Gastrocnemius medialis (tissue), 4 donors: ENCODE results near the gene SLC26A4. TPM values are rescaled to one million over a fixed set of nuclear protein-coding genes. Genes with fewer than 3 reads are reported as not detected.
"Not testable (repeated sequence)": the region's sequence is repeated elsewhere in the genome, so short reads cannot be mapped to it uniquely, and the experiment has no call there.

Experiments used
- ATAC-seq, 2 donors: fragments of 150-250 bp; one replicate each; pipeline ENCODE4 v1.9.1; 2016
- DNase-seq, 2 donors: peaks; one replicate each; pipeline ENCODE4 v3.0.0-alpha.2; 2019
- H3K27ac ChIP-seq, 4 donors: fragments of 200-600 bp; sonication (generic); 1 replicate in 1 of 4; 2 replicates in 3 of 4; pipeline ENCODE4 v1.5.1; 2016 to 2018; ENCODE audit warnings: mild to moderate bottlenecking in 2 of 4, moderate library complexity in 1 of 4
- H3K27me3 ChIP-seq, 3 donors: fragments of 200-600 bp; sonication (generic) in 2 of 3; 1 replicate in 1 of 3; 2 replicates in 2 of 3; pipeline versions ENCODE4 v1.5.1 to v1.6.0; 2016 to 2019; ENCODE audit warnings: mild to moderate bottlenecking in 1 of 3, moderate library complexity in 1 of 3
- H3K36me3 ChIP-seq, 2 donors: fragments of 200-600 bp; sonication (generic) in 1 of 2; one replicate each; pipeline ENCODE4 v1.5.1; 2017 to 2018
- H3K4me1 ChIP-seq, 2 donors: fragments of 200-600 bp; sonication (generic) in 1 of 2; one replicate each; pipeline ENCODE4 v1.5.1; 2016 to 2017; ENCODE audit warnings: mild to moderate bottlenecking in 2 of 2
- H3K4me3 ChIP-seq, 4 donors: fragments of 200-600 bp; sonication (generic) in 3 of 4; 1 replicate in 1 of 4; 2 replicates in 3 of 4; pipeline ENCODE4 v1.5.1; 2016 to 2019; ENCODE audit warnings: mild to moderate bottlenecking in 2 of 4
- H3K9me3 ChIP-seq, 3 donors: fragments of 200-600 bp; sonication (generic) in 2 of 3; 1 replicate in 1 of 3; 2 replicates in 2 of 3; pipeline ENCODE4 v1.5.1; 2016 to 2019
- POLR2A ChIP-seq, 2 donors: fragments of 450-650 bp; IDR thresholded peaks; one replicate each; pipeline ENCODE4 v1.6.1; 2017; ENCODE audit warnings: antibody characterized with exemption in 2 of 2, mild to moderate bottlenecking in 2 of 2, moderate library complexity in 2 of 2
- in situ Hi-C, 4 donors: fragments of 200-750 bp; cut with MboI; loops; one replicate each; pipeline versions ENCODE4 v1.15.0 to v1.8.0; 2017; ENCODE audit warnings: low sequenced_read_pairs in 4 of 4
- intact Hi-C: fragments of 100-400 bp; cut with DNase I; formaldehyde crosslinking; loops from one replicate; pipeline ENCODE4 v1.15.1; 2023; ENCODE audit warnings: low total_unique reads
- total RNA-seq, 4 donors: library from RNA; depleted of rRNA; stranded (reverse); fragments of >200 nt; gene quantifications; one replicate each; pipeline versions ENCODE4 v1.1.0 to v1.2.3, GENCODE V29; 2016
- TF ChIP-seq, protein P1 (sequence below), 5 experiments: fragments of 450-650 bp in 3 of 5; fragments of 200-600 bp in 2 of 5; sonication (generic) in 2 of 5; IDR thresholded peaks in 4 of 5; conservative IDR thresholded peaks in 1 of 5; 1 replicate in 4 of 5; 2 replicates in 1 of 5; pipeline ENCODE4 v1.5.1; 2016 to 2019; ENCODE audit warnings: antibody characterized with exemption in 5 of 5, mild to moderate bottlenecking in 3 of 5, moderate library complexity in 3 of 5

Gene SLC26A4
- total RNA-seq, 4 donors from 2014 or later: 0.09 to 2.5 (median 0.20) TPM; not detected in 1

DNA sequence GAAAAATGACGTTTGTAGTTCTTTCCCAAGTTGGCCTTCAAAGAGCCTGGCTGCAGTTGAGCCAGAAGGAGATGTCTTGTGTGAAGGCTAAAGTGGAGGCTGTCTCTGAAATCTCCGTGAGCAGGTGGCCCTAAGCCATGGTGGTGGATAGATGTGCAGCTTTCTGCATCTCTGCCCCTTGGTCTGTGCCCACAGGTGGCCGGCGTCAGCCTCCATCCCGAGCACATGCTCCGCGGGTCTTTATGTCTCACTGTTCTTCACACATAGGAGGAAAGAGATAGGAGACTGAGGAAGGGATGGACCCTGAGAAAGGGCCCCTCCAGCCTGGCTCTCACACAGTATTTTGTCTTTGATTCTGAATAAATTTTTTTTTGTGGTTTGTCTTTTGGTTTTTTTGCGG lies 30.3 kb upstream of the SLC26A4 start:
- Histone ChIP-seq H3K4me3 (no peak overlapping the region), H3K27ac (no peak overlapping the region), H3K36me3 (no peaks in the 10 kb centered on the region), H3K9me3 (no peaks in the 10 kb centered on the region), H3K4me1 (no peaks in the 10 kb centered on the region), H3K27me3 (no peaks in the 10 kb centered on the region)
- in situ Hi-C loops (no loop called here), intact Hi-C loops (no loop called here)
- DNase-seq: no peak
- TF ChIP-seq POLR2A (IDR thresholded peaks at IDR 0.05): no peak
- TF ChIP-seq, protein P1, sequence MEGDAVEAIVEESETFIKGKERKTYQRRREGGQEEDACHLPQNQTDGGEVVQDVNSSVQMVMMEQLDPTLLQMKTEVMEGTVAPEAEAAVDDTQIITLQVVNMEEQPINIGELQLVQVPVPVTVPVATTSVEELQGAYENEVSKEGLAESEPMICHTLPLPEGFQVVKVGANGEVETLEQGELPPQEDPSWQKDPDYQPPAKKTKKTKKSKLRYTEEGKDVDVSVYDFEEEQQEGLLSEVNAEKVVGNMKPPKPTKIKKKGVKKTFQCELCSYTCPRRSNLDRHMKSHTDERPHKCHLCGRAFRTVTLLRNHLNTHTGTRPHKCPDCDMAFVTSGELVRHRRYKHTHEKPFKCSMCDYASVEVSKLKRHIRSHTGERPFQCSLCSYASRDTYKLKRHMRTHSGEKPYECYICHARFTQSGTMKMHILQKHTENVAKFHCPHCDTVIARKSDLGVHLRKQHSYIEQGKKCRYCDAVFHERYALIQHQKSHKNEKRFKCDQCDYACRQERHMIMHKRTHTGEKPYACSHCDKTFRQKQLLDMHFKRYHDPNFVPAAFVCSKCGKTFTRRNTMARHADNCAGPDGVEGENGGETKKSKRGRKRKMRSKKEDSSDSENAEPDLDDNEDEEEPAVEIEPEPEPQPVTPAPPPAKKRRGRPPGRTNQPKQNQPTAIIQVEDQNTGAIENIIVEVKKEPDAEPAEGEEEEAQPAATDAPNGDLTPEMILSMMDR (IDR thresholded peaks at IDR 0.05 in 4 of 5, conservative IDR thresholded peaks at IDR 0.05 in 1 of 5): no peak
- no peak for ATAC-seq

DNA sequence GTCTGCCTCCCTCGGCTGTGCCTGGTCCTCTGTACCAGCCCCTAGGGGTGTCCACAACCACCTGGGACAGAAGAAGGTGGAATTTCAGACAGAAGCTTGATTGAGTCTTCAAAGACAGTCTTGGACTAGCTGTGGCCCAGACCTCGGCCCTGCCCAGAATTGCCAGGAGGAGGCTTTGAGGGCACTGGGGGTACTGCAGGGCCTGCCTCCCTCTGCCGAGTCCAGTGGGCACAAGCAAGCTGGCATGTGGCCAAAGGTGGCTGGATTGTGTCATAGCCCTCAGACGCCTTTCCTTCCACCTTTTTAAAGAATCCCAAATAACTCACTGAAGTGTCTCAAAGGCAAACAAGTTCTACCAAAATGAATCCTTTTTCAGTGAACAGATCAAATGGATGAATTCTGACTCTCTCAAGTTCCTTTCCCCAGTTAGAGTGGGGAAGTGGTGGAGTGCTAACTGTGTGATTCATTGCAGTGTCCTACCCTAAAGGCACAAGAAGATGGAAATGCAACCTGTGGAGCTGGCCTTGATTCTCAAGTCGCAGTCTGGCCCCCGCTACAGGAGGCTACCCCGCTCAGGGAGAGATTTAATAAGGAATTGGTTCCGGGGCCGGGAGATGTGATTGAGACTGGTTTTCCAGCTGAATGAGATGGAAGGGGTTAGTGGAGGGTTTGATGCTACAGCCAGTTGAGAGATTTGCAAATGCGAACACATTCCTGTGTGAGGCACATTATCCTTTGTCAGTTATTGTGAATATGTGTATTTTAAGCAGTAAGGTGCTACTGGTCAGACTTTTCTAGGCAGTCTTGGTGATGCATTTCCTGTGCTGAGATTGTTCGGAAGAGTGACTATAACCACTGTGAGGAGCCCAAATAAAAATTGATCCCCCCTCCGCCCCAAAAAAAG lies 28.8 kb upstream of the SLC26A4 start:
- no peak for TF ChIP-seq POLR2A (IDR thresholded peaks at IDR 0.05)
- TF ChIP-seq, protein P1 (IDR thresholded peaks at IDR 0.05 in 4 of 5, conservative IDR thresholded peaks at IDR 0.05 in 1 of 5): no peak
- no peak overlapping the region for H3K27ac ChIP-seq
- no peaks in the 10 kb centered on the region for H3K36me3 ChIP-seq
- in situ Hi-C loops: no loop called here
- H3K27me3 ChIP-seq: no peaks in the 10 kb centered on the region
- ATAC-seq (no peak), DNase-seq (no peak)
- no peaks in the 10 kb centered on the region for H3K4me1 ChIP-seq
- no peaks in the 10 kb centered on the region for H3K9me3 ChIP-seq
- H3K4me3 ChIP-seq: no peak overlapping the region
- intact Hi-C loops: no loop called here

DNA sequence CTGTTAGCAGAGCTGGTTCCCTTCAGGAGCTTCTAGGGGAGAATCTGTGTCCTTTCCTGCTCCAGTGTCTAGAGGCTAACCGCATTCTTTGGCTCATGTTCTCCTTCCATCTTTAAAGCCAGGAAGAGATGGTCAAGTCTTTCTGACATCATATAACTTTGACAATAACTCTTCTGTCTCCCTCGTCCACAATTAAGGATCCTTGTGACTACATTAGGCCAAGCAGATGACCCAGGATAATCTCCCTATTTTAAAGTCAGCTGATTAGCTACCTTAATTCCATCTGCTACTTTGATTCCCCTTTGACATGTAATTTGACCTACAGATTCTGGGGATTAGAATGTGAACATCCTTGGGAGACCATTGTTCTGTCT lies 28.1 kb upstream of the SLC26A4 start:
- no peaks in the 10 kb centered on the region for H3K27me3 ChIP-seq
- H3K27ac ChIP-seq: no peak overlapping the region
- TF ChIP-seq POLR2A (IDR thresholded peaks at IDR 0.05): no peak
- TF ChIP-seq, protein P1 (IDR thresholded peaks at IDR 0.05 in 4 of 5, conservative IDR thresholded peaks at IDR 0.05 in 1 of 5): no peak
- in situ Hi-C loops (no loop called here), intact Hi-C loops (no loop called here)
- no peaks in the 10 kb centered on the region for H3K4me1 ChIP-seq
- no peaks in the 10 kb centered on the region for H3K9me3 ChIP-seq
- H3K36me3 ChIP-seq: no peaks in the 10 kb centered on the region
- no peak overlapping the region for H3K4me3 ChIP-seq
- ATAC-seq (no peak), DNase-seq (no peak)

DNA sequence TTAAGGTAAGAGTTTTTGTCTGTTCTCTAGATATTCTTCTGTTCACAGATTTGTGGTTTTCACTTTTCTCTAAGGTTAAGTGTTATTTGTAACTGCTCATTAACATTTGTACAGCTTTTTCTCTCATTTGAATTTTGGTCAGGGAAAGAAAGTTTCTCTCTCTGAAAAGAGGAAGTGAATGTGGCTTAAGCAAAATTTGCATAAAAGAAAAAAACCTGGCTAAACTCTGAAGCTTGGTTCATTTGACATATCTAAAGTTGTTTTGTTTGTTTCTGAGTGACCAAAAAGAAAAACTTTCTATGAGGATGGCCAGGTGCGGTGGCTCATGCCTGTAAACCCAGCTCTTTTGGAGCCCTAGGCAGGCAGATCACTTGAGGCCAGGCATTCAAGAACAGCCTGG lies 22.0 kb upstream of the SLC26A4 start:
- Histone ChIP-seq H3K4me3 (no peak overlapping the region), H3K4me1 (no peaks in the 10 kb centered on the region), H3K27me3 (no peaks in the 10 kb centered on the region), H3K9me3 (no peaks in the 10 kb centered on the region), H3K27ac (no peak overlapping the region), H3K36me3 (no peaks in the 10 kb centered on the region)
- intact Hi-C loops: no loop called here
- ATAC-seq: no peak
- no peak for TF ChIP-seq POLR2A (IDR thresholded peaks at IDR 0.05)
- TF ChIP-seq, protein P1 (IDR thresholded peaks at IDR 0.05 in 4 of 5, conservative IDR thresholded peaks at IDR 0.05 in 1 of 5): no peak
- DNase-seq: no peak
- in situ Hi-C loops: no loop called here

DNA sequence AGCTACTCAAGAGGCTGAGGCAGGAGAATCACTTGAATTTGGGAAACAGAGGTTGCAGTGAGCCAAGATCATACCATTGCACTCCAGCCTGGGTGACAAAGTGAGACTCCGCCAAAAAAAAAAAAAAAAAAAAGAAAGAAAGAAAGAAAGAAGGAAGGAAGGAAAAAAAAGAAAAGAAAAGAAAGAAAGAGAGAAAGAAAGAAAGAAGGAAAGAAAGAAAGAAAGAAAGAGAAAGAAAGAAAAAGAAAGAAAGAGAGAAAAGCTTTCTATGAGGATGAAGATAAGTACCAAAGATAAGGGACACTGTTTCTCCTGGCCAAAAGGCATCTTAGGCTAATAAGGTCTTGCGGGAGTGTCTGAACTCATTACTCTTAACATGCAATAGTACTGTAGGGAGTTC lies 21.6 kb upstream of the SLC26A4 start:
- intact Hi-C loops, H3K27ac ChIP-seq, H3K27me3 ChIP-seq, H3K36me3 ChIP-seq, H3K4me3 ChIP-seq, in situ Hi-C loops, DNase-seq, ATAC-seq, H3K4me1 ChIP-seq, H3K9me3 ChIP-seq: not testable (repeated sequence)
